Panc1 (cell line): ENCODE data around the gene NAV1. TPM values are rescaled to one million over a fixed set of nuclear protein-coding genes. Genes with fewer than 3 reads are reported as not detected.

Experiments used
- ATAC-seq: fragments of 200-7000 bp; cut with Tn5 transposase; 2 replicates; pipeline ENCODE4 v1.9.1; 2020; ENCODE audit warnings: mild to moderate bottlenecking, moderate library complexity
- BruUV-seq: library from RNA; stranded (reverse); fragments of 400-500 nt; replicated peaks from 2 replicates; lab custom pipeline; 2021; lab: Mats Ljungman, UMichigan
- CTCF ChIA-PET: fragments of 300-600 bp; sonication (Branson Sonifier 250); formaldehyde crosslinking; loops from one replicate; lab custom pipeline; 2022; ENCODE audit warnings: antibody characterized with exemption; lab: Charles Lee
- POLR2A ChIA-PET: fragments of 300-600 bp; sonication (Branson Sonifier 250); formaldehyde crosslinking; loops from one replicate; lab custom pipeline; 2022; ENCODE audit warnings: antibody characterized with exemption; lab: Charles Lee
- DNase-seq: peaks from one replicate; pipeline ENCODE4 v3.0.0-alpha.2; 2010; ENCODE audit warnings: low read depth, low spot score
- H3K27ac ChIP-seq: 2 replicates; pipeline ENCODE4 v1.5.1; 2011; ENCODE audit warnings: mild to moderate bottlenecking, low read length, inconsistent platforms
- H3K27me3 ChIP-seq: fragments of 200-500 bp; sonication (Bioruptor generic); 2 replicates; pipeline ENCODE4 v1.6.0; 2014; ENCODE audit warnings: low read length, inconsistent platforms; ENCODE audit not compliant: control insufficient read depth, insufficient read depth
- H3K36me3 ChIP-seq: fragments of 200-500 bp; sonication (Bioruptor generic); 2 replicates; pipeline ENCODE4 v1.5.1; 2014; ENCODE audit warnings: inconsistent platforms, mild to moderate bottlenecking, low read length, moderate library complexity; ENCODE audit not compliant: control insufficient read depth, insufficient read depth
- H3K4me1 ChIP-seq: 2 replicates; pipeline ENCODE4 v1.5.1; 2011; ENCODE audit warnings: inconsistent platforms, mild to moderate bottlenecking, low read length, moderate library complexity; ENCODE audit not compliant: control insufficient read depth, insufficient read depth
- H3K4me3 ChIP-seq, 2 experiments: 2 replicates each; pipeline ENCODE4 v1.5.1; 2011 to 2012; ENCODE audit warnings: low read depth in 2 of 2, low read length in 2 of 2, mild to moderate bottlenecking in 2 of 2, inconsistent platforms in 1 of 2, moderate library complexity in 1 of 2
- H3K9me3 ChIP-seq: fragments of 200-500 bp; sonication (Bioruptor generic); 2 replicates; pipeline ENCODE4 v1.5.1; 2014; ENCODE audit warnings: low read depth, mild to moderate bottlenecking, inconsistent platforms, low read length, moderate library complexity; ENCODE audit not compliant: control insufficient read depth, insufficient read depth
- CTCF ChIP-seq: fragments of 450-650 bp; IDR thresholded peaks from 2 replicates; pipeline ENCODE4 v1.5.1; 2017; ENCODE audit warnings: mild to moderate bottlenecking
- POLR2AphosphoS5 ChIP-seq: IDR thresholded peaks from 2 replicates; pipeline ENCODE4 v1.6.1; 2012; ENCODE audit warnings: mild to moderate bottlenecking, low read depth, low read length, moderate library complexity
- REST ChIP-seq, 2 experiments: IDR thresholded peaks; 2 replicates each; pipeline ENCODE4 v1.6.1; 2011 to 2012; ENCODE audit warnings: low read depth in 2 of 2, control low read depth in 1 of 2, low read length in 1 of 2, mild to moderate bottlenecking in 1 of 2, moderate library complexity in 1 of 2; ENCODE audit not compliant: insufficient read depth in 1 of 2
- SIN3A ChIP-seq: IDR thresholded peaks from 2 replicates; pipeline ENCODE4 v1.6.1; 2012; ENCODE audit warnings: low read depth, mild to moderate bottlenecking, low read length, moderate library complexity, borderline replicate concordance; ENCODE audit not compliant: insufficient read depth
- TCF7L2 ChIP-seq: IDR thresholded peaks from 2 replicates; pipeline ENCODE4 v1.6.1; 2011; ENCODE audit warnings: mild to moderate bottlenecking, low read depth, low read length, inconsistent platforms
- in situ Hi-C: cut with HindIII; loops from 2 replicates; pipeline ENCODE4 v1.10.0; 2016; ENCODE audit warnings: low sequenced_read_pairs, low pct_unique_long_range_greater_than_20kb
- intact Hi-C: fragments of 100-400 bp; cut with micrococcal nuclease; formaldehyde crosslinking; loops from one replicate; pipeline ENCODE4 v1.10.0; 2022; ENCODE audit not compliant: unreplicated experiment
- total RNA-seq: library from RNA; stranded (reverse); gene quantifications from one replicate; pipeline ENCODE4 v1.2.1, GENCODE V29; 2021; ENCODE audit not compliant: unreplicated experiment

NAV1 gene
- total RNA-seq, 1 experiment from 2014 or later, result 29.0 TPM

- intact Hi-C loops (no loop called here), in situ Hi-C loops (no loop called here)
- DNase-seq, result no peak
- no peak overlapping the region for H3K4me3 ChIP-seq
- H3K9me3 ChIP-seq, result no peaks in the 10 kb centered on the region
- TF ChIP-seq POLR2AphosphoS5, result no peak
- TF ChIP-seq REST (IDR thresholded peaks at IDR 0.05; ENCODE audit: insufficient read depth in 1 of 2, low read depth in 2 of 2, low read length in 1 of 2), result no peak
- no peak for TF ChIP-seq TCF7L2
- TF ChIP-seq CTCF, result no peak
- no peak for TF ChIP-seq SIN3A
- no peaks in the 10 kb centered on the region for H3K36me3 ChIP-seq
- no peaks in the 10 kb centered on the region for H3K27me3 ChIP-seq
- CTCF ChIA-PET, result interaction anchor here (2.2 kb wide), 1 partner anchor 12 kb away, joined by 11 read pairs; no protein-coding TSS in a partner anchor
- no peak for ATAC-seq
- BruUV-seq, result no TSS peak
- peak overlapping the region; percentile 46; the same call in 1 of the 2 replicates for H3K27ac ChIP-seq
- POLR2A ChIA-PET, result interaction anchor here (0.5 kb wide), 1 partner anchor 11 kb away, joined by 8 read pairs; no protein-coding TSS in a partner anchor
- H3K4me1 ChIP-seq, result peaks cover 44% of the 10 kb centered on the region
Observed at GRCh38 chr1:201501144-201501543, 37.8 kb upstream of the NAV1 start.

GRCh38 chr1:201501812-201502510, 37.0 kb upstream of the NAV1 start:
- no TSS peak for BruUV-seq
- peaks cover 45% of the 10 kb centered on the region for H3K4me1 ChIP-seq
- H3K9me3 ChIP-seq, result no peaks in the 10 kb centered on the region
- POLR2A ChIA-PET, result no interaction called here
- CTCF ChIA-PET, result interaction anchor here (0.6 to 3.2 kb wide), 4 partner anchors 11 to 503 kb away, joined by 3 to 30 read pairs (median 6); no protein-coding TSS in a partner anchor
- H3K27me3 ChIP-seq, result no peaks in the 10 kb centered on the region
- no peak for ATAC-seq
- intact Hi-C loops (no loop called here), in situ Hi-C loops (no loop called here)
- H3K4me3 ChIP-seq, result no peak overlapping the region
- H3K36me3 ChIP-seq, result no peaks in the 10 kb centered on the region
- no peak for DNase-seq
- no peak overlapping the region for H3K27ac ChIP-seq
- TF ChIP-seq CTCF (no peak), POLR2AphosphoS5 (no peak), TCF7L2 (no peak), SIN3A (no peak), REST (IDR thresholded peaks at IDR 0.05; ENCODE audit: insufficient read depth in 1 of 2, low read depth in 2 of 2, low read length in 1 of 2) (no peak)
